GM06990 (cell line): ENCODE data around the gene SCAF11.

Experiments
- DNase-seq: peaks from one replicate; pipeline ENCODE4 v3.0.0-alpha.2; 2011; ENCODE audit not compliant: insufficient read length; ENCODE audit errors: extremely low read depth
- H3K27me3 ChIP-seq: replicated peaks from 2 replicates; pipeline ENCODE4 v1.6.0; 2011; ENCODE audit warnings: low read length; ENCODE audit not compliant: control insufficient read depth, insufficient read depth
- H3K36me3 ChIP-seq: 2 replicates; pipeline ENCODE4 v1.5.1; 2011; ENCODE audit warnings: low read length; ENCODE audit not compliant: control insufficient read depth, insufficient read depth
- H3K4me3 ChIP-seq: replicated peaks from 2 replicates; pipeline ENCODE4 v1.5.1; 2011; ENCODE audit warnings: low read depth, mild to moderate bottlenecking, control low read depth, low read length
- CTCF ChIP-seq: IDR thresholded peaks from 2 replicates; pipeline ENCODE4 v1.5.1; 2011; ENCODE audit warnings: low read length, control low read depth, mild to moderate bottlenecking, inconsistent platforms; ENCODE audit not compliant: insufficient read depth, poor library complexity, severe bottlenecking

The SCAF11 gene

GRCh38 chr12:45928309-45928708 lies 62.1 kb downstream of the SCAF11 start:
- Histone ChIP-seq H3K27me3 (no peaks in the 10 kb centered on the region), H3K4me3 (no peak overlapping the region), H3K36me3 (peaks cover 4% of the 10 kb centered on the region)
- TF ChIP-seq CTCF, result no peak
- DNase-seq, result no peak

GRCh38 chr12:45918818-45919217 lies 71.6 kb downstream of the SCAF11 start:
- TF ChIP-seq CTCF, result no peak
- Histone ChIP-seq H3K36me3 (no peaks in the 10 kb centered on the region), H3K27me3 (no peaks in the 10 kb centered on the region), H3K4me3 (no peak overlapping the region)
- DNase-seq, result no peak

GRCh38 chr12:45915405-45915804 lies 75.0 kb downstream of the SCAF11 start:
- DNase-seq, result no peak

GRCh38 chr12:45914090-45914489 lies 76.3 kb downstream of the SCAF11 start:
- no peaks in the 10 kb centered on the region for H3K36me3 ChIP-seq
- H3K4me3 ChIP-seq, result no peak overlapping the region
- DNase-seq, result no peak
- no peak for TF ChIP-seq CTCF
- no peaks in the 10 kb centered on the region for H3K27me3 ChIP-seq

More at GRCh38 chr12:45915405-45915804, 75.0 kb downstream of the SCAF11 start:
- H3K4me3 ChIP-seq, result no peak overlapping the region
- H3K36me3 ChIP-seq, result no peaks in the 10 kb centered on the region
- TF ChIP-seq CTCF, result no peak
- no peaks in the 10 kb centered on the region for H3K27me3 ChIP-seq

GRCh38 chr12:45913631-45914030 lies 76.7 kb downstream of the SCAF11 start:
- Histone ChIP-seq H3K4me3 (no peak overlapping the region), H3K36me3 (no peaks in the 10 kb centered on the region), H3K27me3 (no peaks in the 10 kb centered on the region)
- DNase-seq, result no peak
- TF ChIP-seq CTCF, result no peak

GRCh38 chr12:45912774-45913173 lies 77.6 kb downstream of the SCAF11 start:
- Histone ChIP-seq H3K36me3 (no peaks in the 10 kb centered on the region), H3K4me3 (no peak overlapping the region), H3K27me3 (no peaks in the 10 kb centered on the region)
- no peak for DNase-seq
- no peak for TF ChIP-seq CTCF
